ENCODE measurements around the gene SSH3.

Gene SSH3

DNA sequence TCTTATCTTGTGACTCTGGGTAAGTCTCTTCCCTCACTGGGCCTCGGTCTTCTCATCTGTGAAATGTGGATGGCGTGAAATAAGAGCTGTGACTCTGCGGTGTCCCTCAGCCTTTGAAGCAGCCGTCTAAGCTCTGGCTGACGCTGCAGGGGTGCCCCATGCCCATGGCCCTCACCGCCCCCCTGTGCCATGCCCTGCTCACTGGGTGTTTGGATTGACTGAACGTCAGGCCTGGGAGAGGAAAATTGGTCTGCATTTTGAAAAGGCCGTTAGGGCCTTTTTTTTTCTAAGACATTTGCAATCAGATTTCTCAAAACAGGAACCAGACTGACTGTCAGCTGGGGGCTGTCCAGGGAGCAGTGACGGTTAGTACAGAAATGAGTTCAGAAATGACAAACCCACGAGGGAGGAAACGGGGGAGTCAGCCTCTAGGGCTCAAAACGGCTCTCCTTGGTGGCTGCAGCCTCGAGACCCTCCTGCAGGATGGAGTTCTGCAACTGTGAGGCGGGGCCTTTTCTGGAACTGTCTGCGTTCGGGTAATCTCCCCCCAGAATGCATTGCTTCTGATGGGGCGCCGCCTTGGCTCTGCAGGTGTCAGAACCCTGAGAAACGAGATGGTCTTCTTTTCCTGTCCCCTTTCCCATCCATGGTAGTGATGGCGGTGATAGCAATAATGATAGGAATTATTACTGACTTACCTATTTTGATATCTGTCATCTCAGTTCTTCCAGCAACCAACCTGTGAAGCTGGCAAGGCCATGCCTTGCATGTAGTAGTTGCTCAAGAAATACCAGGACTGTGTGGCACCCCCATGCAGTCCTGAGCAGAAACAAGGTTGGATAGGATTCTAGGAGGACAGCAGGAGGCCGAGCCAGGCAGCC, 35.0 kb upstream of the SSH3 start:
- no peak for DNase-seq

DNA sequence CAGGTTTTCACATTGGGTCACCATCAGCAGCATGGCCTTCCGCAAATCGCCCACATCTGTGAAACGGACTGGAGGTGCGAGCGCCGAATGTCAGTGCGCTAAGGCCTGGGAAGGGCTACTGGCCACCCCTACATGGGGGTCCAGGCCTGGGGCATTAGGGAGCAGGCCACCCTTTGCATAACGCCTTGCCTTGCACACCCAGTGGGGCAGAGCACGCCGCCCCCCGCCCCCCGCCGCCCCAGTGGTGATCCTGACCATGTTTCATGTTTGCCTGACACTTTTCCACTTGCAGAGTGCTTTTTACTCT, 34.4 kb upstream of the SSH3 start:
- DNase-seq, result no peak

DNA sequence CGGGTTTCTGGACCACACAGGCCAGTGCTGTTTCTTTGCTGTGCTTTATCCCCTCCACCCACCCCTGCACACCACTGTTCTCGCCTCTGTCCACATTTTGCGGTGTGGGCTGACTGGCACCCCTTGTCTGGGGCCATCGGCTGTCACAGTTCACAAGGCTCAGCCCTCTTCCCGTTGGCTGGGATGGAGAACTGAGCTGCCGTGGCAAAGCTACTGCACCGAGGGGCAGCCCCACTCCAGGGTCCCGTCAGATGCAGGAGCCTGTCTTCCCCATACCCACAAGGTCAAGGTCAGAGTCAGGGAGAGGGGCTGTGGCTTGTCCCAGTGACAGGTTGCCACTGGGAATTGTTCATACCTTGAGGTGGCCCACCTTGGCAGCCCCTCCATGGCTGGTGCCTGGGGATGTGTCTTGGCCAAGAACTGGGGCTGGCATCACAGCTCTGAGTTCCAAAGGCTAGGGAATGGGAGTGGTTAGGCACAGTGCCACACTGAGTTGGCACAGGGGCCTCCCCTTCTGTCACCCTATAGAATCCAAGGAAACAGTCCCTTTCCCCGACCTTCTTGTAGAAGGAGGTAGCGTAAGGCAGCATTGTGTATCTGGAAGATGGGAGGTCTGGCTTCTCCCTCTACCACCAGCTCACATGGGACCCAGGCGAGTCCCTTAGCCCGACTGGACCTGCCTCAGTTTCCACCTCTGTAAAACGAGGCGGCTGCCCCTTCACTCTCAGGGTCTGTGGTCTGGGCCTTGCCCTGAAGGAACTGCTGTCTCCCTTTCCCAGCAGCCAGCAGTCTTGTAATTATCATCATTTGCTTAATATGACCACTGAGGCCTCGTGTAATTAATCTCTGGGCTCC, 33.7 kb upstream of the SSH3 start:
- DNase-seq, result no peak

DNA sequence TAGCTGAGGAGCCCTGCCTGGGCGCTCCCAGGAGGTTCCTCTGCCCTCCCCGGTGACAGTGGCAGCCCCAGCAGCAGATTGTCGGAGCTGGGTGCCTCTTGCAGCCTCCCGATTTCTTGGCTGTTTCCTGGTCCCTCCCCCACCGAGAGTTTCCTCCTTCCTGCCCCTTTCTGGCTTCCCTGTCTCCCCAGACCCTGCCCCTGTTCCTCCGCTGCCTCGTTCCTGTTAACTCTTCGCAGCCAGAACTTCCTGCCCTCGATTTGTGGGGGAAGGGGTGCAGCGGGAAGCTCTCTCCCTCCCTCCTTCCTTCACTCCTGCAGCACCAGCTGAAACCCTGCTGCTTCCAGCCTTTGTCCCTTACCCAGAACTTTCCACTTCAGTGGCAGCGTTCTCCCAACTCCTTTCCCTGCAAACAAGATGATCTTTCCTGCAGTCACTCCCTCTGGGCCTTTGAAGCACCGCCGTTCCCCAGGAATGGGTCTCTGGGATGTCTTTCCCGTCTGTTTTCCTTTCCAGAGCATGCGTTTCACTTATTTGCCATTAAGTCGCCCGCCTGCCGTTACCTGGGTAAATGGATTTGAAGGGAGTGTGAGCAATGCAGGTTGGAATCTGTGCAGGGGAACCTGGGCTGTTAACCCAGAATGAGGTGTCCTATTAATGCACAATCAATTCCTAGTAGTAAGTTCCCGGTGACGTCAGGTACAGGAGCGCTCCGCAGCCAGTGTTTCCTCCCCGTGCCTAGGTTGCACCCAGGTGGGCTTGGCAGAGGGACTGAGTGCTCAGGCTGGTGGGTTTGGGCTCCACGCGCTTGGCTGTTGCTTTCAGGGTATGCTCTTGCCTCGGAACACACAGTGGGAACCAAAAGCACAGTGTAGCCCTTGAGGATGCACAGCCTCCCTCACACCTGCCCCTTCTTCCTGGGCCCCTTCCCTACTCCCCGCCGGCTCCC, 32.8 kb upstream of the SSH3 start:
- DNase-seq, result no peak

DNA sequence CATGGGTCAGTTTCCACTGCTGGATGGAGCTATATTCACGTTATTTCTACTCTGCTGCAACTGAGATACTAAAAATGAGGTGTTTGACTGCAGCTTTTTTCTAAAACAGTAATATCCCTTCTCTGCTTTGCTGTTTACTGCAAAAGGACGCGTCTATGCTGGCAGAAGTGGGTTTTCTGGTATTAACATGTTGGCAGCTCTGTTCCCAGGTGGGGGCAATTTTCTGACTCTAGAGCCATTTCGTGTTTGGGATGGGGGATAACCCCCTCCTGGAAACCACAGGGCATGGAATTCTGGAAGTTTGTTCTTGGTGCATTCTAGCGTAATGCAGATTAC, 32.2 kb upstream of the SSH3 start:
- DNase-seq, result no peak

DNA sequence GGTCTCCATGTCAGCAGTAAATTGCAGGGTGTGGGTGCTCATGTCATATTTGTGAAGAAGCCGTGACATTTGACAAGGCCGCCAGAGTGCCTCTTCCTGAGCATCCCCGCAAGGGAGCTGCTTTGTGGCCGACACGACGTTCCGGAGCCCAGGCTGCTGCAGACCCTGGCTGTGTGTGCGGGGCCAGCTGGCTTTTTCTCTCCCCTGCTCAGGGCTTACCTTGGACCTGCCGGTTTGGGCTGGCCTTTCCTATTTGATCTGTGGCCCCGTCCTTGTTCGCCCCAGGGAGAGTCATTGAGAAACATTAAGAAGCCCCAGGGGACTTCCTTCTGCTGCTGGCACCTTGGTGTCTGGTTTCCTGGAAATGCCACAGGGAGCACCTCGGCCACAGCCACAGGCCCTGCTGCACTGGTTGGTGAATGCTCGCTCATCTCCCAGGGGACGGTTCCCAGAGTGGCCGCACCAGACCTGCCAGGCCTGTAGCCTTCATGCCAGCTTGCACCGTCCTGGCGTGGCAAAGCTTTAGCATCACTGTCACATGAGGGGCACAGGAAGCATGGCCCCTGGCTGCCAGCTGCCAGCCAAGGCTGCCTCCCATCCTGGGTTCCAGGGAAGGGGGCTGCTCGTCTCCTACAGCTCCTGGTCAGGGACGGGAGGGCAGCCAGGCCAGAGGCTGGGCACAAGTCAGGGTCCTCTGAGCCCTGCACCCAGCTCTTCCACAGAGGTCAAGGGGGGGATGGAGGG, 31.6 kb upstream of the SSH3 start:
- no peak for DNase-seq

DNA sequence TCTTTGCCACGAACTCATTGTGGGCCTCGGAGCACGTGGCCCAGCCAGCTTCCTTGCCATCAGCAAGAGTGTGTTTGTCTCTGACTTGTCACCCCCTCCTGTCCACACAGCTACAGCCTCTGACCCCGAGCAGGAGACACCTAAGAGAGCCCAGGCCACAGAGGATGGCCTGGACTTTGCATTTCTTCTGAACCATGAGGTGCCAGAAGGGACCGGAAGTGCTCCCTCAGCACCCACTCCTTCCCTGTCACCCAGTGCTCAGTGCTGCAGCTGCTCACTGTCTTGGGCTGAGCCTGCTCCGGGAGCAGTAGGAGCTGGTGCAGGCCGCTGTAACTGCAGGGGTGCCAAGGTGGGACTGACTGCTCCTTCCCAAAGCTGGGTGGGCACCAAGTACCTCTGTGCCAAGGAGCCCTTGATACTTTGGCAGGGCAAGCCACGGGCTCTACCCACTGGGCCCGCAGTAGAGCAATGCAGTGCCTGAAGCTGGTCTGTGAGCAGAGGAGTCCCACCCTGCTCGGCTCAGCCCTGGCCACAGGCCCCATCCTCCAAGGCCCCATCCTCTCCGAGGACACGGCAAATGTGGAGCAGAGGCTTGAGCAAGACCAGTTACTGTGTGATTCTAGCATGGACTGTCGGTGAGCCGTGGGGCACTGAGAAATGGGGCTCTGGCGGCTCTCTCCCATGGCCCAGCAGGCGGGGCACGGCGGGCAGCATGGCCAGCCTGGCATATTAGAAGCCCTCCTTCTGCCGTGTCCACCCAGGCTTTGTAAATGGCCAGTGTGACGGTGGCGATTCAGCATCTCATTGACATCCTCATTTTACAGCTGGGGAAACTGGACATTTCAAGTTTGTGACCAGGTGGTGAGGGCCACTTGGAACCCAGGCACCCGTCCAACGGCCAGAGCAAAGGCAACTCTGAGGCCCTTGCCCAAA, 30.7 kb upstream of the SSH3 start:
- DNase-seq, result no peak

DNA sequence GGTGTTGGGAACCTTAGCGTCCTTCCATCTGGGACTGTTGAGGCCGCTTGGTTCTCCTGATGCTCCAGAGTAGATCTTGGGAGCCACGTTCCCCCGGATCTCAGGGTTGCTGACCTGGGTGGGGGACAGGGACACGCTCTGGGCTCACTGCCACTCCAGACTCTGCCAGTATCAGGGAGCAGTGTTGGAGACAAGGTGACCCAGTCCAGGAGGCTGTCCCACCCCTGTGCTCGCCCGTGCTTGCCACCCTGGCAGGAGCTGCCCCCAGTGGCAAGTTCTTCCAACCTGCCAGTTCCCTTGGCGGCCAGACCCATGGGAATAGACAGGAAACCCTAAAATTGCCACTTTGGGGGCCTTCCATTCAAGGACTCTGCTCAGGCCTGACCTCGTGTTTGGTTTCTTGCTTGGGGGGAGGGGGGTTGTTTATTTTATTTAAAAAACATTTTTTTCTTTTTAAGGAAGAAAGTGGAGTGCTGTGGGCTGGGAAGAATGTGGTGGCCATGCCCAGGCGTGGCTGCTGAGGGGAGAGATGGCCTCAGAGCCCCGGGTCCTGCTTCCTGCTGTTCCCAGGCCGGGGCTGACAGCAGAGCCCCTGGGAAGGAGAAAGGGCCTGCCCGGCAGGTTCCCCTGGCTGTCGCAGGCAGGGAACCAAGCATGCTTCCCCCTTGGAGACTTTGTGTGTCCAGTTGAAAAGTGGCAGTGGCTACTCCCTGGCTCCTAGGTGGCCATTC, 29.9 kb upstream of the SSH3 start:
- no peak for DNase-seq

DNA sequence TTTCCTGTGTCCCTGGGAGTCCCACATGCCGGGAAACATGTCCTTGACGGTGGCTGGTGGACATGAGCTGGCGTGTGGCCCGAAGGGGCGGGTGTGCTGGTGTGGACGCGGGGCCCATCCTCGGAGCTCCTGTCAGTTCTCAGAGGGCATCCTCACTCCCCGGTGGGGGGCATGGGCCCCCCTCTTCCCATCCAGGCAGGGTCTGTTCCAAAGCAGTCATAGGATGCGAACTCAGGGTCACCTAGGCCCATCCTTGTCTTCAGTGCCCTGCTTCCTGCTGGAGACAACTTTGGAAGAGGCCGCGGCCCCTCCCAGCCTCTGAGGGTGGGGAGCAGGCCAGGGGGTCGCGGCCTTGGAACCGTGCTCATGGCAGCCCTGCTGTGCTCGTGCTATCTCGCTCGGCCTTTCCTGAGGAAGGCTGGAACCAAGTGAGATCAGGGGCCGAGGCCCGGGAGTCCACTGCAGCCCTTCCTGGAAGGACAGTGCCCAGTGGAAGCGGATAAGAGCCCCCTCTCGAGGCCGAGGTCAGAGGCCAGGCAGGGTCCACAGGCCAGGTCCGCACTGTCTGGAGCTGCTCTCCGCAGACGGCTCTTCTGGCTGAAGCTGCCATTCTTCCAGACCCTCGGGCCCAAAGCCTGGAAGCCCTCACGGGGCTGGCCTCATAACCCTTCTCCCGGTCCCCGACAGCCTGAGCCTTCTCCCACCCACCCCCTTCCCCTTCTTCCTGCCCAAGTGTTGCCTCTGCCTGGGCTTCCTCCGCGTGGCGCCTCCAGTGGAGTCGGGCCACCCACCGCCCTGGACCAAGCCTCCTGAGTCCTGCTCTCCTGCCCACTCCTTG, 28.3 kb upstream of the SSH3 start:
- DNase-seq, result no peak

DNA sequence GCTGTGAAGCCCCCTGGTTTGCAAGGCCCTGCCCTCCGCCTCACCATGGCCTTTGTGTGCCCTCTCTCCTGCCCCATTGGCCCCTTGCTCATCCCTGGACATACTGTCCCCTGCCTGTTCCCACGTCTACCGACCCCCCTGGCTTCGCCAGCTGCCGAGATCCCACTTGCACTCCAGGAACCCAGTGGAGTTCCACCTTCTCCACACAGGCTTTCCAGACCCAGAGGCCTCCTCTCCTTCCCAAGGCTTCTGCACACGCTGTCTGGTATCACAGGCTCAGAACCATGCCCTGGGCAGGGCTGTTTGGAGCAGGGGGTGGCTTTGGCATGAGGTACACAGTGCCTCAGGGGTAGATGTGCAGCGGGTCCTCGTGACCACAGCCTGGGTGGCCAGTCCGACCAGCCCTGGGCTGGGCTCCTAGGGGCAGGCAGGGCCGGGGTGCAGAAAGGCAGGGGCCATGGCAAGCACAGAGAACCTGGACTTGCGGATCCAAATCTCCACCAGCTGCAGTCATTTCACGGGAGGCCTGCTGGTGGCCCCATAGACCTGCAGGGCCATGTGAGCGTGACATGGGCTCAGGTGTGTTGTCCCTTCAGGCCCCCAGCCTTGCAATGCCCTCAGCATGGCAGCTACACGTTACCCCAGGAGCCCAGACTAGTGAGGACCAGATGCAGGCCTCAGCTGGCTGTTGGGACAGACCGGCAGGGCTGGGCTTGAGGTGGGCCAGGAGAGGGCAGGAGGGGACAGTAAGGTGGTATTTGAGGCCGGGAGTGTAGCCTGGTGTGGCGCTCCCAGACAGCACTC, 27.5 kb upstream of the SSH3 start:
- no peak for DNase-seq

DNA sequence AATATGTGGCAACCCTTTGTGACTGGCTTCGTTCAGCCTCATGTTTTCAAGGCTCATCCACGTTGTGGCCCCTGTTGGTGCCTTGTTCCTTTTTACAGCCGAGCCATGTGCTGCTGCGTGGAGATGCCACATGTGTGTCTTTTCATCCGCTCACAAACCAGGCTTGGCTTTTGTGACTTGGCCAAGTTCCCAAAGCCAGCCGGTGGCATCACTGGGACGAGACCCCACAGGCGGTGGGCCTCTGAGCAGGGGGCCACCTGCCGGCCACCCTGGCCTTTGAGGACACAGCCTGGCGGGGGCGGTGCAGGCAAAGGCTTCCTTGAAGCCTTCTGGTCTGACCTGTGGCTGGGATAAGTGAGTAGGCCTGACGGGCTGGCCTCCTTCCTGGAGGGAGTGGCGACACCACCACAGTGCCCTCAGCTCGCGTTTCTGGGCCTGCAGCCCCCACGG, 26.5 kb upstream of the SSH3 start:
- no peak for DNase-seq

DNA sequence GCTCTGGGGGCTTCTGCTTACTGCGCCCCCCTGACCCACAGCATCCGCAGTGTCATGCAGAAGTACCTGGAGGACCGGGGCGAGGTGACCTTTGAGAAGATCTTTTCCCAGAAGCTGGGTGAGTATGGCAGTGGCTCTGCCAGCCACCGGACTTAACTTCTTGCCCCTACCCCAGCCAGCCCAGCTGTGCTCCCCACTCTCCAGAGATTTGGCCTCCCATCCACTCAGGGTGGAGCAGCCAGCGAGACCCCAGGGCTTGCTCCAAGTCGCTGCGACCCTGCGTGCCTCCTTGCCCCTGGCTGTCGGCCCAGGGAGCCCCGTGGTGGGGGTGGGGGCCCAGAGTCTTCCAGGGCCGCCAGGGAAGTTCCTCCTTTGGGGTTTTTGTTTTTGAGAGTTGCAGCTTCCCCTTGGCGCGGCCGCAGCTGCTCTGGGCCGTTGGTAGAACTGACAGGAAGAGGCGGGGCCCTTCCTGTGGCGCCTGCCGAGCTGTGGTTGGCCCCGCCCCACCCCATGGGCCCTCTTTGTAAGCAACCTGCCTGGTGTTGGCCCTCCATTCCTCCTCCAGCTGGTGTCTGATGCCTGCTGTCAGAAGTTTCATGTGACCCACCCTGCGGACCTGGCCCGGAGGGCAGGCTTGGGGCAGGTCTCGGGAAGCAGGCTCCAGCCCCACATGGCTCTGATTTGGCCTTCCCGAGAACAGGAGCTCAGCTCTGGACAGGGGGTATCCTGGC, 25.9 kb upstream of the SSH3 start:
- no peak for DNase-seq

DNA sequence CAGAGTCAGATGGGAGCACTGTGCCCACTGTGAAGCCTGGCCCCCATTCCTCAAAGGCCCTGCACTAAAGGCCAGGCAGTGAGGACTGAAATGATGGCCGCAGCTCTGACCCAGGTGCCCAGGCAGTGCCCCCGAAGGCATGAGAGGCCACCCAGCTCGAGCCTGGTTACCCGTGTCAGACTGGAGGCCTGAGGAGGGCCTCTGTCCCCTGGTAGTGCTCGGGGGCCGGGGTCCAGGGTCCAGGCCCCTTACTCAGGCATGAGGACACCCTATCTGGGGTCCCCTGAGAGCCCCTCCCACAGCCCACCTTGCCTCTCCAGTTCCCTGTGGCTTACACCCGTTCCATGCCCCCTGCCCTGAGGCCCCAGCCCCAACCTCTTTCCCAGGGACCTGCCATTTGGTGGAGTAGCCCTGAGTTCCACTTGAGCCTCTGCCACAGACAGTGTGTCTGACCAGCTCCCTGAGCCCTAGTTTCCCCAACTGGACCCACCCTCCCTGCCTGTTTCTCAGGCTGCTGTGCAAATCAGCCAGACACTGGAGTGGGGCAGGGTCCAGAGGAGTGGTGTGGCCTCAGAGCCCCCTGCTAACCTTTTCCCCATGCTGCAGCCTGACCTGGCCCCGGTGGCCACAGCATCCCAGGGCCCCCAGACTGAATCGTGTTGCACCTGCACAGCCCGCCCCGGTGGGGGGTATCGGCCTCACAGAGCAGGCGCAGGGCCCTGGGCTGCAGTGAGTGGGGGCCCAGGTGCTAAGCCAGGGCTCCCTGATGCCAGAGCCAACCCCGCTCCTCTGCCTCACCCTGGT, 25.0 kb upstream of the SSH3 start:
- no peak for DNase-seq

DNA sequence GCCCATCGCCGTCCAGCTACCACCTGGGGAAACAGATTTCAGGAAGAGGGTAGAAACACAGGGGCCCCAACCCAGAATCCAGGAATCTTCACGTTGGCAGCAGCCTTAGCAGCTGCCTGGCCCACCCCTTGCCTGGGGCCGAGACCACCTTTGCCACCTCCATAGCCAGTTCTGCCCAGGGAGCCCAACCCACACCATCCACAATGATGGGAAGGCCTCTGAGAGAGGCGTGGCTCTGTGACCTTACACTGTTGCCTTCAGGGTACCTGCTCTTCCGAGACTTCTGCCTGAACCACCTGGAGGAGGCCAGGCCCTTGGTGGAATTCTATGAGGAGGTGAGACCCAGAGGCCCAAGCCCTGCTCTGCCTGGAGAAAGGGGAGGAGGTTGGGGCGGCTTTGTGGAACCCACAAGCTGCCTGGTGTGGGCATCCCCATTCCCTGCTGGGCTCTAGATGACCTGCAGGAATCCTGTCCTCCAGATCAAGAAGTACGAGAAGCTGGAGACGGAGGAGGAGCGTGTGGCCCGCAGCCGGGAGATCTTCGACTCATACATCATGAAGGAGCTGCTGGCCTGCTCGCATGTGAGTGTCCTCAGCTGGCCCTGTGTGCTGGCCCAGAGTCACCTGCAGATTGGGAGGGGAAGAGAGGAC, 24.3 kb upstream of the SSH3 start:
- no peak for DNase-seq

DNA sequence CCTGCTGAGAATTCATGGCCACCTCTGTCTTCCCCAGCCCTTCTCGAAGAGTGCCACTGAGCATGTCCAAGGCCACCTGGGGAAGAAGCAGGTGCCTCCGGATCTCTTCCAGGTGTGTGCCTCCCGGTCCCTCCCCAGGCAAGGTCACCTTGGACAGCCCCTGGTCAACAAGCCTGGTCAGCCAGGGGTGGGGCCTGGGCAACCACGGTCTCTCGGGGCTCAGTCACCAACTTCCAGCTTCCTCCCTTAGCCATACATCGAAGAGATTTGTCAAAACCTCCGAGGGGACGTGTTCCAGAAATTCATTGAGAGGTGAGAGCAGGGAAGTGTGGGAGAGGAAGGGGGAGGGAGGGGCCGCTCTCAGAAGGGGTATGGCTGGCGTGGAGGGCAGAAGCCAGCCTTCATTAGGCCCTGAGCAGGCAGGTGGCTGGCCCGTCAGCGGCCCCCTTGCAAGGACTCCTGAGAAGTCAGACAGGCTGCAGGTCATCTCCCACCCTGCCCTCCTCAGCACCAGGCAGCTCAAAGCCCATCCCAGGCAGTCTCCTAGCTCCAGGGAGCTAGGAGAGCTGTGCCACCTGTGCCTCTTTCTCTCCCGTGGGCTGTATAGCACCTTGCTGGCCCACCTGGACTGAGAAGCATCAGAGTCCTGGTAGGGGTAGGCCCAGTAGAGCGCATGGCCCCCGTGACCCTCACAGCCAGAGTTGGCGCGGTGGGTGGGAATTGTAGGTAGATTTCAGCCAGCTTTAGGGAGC, 23.6 kb upstream of the SSH3 start:
- DNase-seq, result no peak

DNA sequence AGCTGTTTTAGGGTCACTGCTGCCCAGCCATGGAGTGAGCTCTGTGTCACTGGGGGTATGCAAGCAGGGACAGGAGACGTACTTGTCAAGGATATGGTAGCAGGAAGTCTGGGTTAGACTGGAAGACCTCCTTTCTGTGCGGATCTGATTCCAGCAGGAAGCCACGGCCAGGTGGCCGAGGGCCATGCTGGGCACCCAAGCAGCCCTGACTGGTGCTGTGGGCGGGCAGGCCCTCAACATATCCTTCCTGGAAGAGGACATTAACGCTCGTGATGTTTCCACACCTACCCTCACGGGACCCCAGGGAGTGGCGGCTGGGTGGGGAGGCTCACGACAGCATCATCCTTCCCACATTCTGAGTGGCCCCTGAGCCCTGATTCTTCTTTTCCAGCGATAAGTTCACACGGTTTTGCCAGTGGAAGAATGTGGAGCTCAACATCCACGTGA, 23.0 kb upstream of the SSH3 start:
- DNase-seq, result no peak

Data from NCI-H1417 treated with DMSO at 0.1 percent for 48 hours (cell line).